Activated effector memory CD4-positive, alpha-beta T cell treated with Interleukin-2 at 50 U/mL for 16 hours (primary cell): ENCODE measurements around the gene UTP14A.

Experiments
- DNase-seq: peaks from one replicate; pipeline ENCODE4 v3.0.0-alpha.2; 2020

UTP14A gene

GRCh38 chrX:129954804-129955203, 48.8 kb downstream of the UTP14A start:
- DNase-seq, result no peak

GRCh38 chrX:129955682-129956081, 49.7 kb downstream of the UTP14A start:
- no peak for DNase-seq

- DNase-seq, result no peak
Observed at GRCh38 chrX:129956145-129956544, 50.2 kb downstream of the UTP14A start.

GRCh38 chrX:129956765-129957164, 50.8 kb downstream of the UTP14A start:
- no peak for DNase-seq

GRCh38 chrX:129957241-129958082, 51.5 kb downstream of the UTP14A start:
- no peak for DNase-seq

- DNase-seq, result no peak
Observed at GRCh38 chrX:129958083-129958465, 52.1 kb downstream of the UTP14A start.

- no peak for DNase-seq
Observed at GRCh38 chrX:129958814-129959492, 53.0 kb downstream of the UTP14A start.

- DNase-seq, result no peak
Observed at GRCh38 chrX:129959493-129959832, 53.5 kb downstream of the UTP14A start.

- peak; percentile 59 for DNase-seq
Observed at GRCh38 chrX:129961180-129962083, 55.5 kb downstream of the UTP14A start.

- no peak for DNase-seq
Observed at GRCh38 chrX:129963729-129964128, 57.8 kb downstream of the UTP14A start.

GRCh38 chrX:129965166-129965565, 59.2 kb downstream of the UTP14A start:
- DNase-seq, result no peak

- no peak for DNase-seq
Observed at GRCh38 chrX:129968968-129969367, 63.0 kb downstream of the UTP14A start.

GRCh38 chrX:129976441-129976840, 70.5 kb downstream of the UTP14A start:
- no peak for DNase-seq
